ENCODE measurements around the gene B3GNT8. TPM values are rescaled to one million over a fixed set of nuclear protein-coding genes. Genes with fewer than 3 reads are reported as not detected.

Gene B3GNT8
- total and polyA plus RNA-seq, 9 of the 15 experiments (the other 6 are each of a cell fraction or from before 2014, with no cell fraction given) = 0.11 to 2.9 (median 0.65) TPM; not detected in 2

- TF ChIP-seq SIN3A (IDR thresholded peaks at IDR 0.05; ENCODE audit: borderline replicate concordance in 2 of 2, control insufficient read depth in 1 of 2, low read depth in 2 of 2, low read length in 2 of 2) (no peak), SMARCA5 (IDR thresholded peaks at IDR 0.05) (peak; percentile 74; the same call in 1 of the 2 replicates), IFI16 (CRISPR knock-in tag; IDR thresholded peaks at IDR 0.05) (no peak), GTF2A2 (tag; IDR thresholded peaks at IDR 0.05) (no peak), BMI1 (IDR thresholded peaks at IDR 0.05; ENCODE audit: low read length) (no peak), GABPA (tag; conservative IDR thresholded peaks at IDR 0.05; ENCODE audit: low read depth) (no peak), GABPB1 (CRISPR knock-in tag; IDR thresholded peaks at IDR 0.05) (peak; percentile 28; the same call in 1 of the 2 replicates), ZNF507 (tag; conservative IDR thresholded peaks at IDR 0.05) (no peak), ZNF24 (IDR thresholded peaks at IDR 0.05) (no peak), RBM34 (IDR thresholded peaks at IDR 0.05; ENCODE audit: borderline replicate concordance, insufficient read depth, low read length) (no peak), ELK1 (CRISPR knock-in tag; IDR thresholded peaks at IDR 0.05) (no peak), SMARCC2 (IDR thresholded peaks at IDR 0.05; ENCODE audit: low read depth) (peak; percentile 36; the same call in 1 of the 2 replicates), SAFB2 (IDR thresholded peaks at IDR 0.05; ENCODE audit: borderline replicate concordance, low read depth, low read length, severe bottlenecking) (no peak), ZMIZ1 (IDR thresholded peaks at IDR 0.05; ENCODE audit: low read depth in 2 of 2, low read length in 2 of 2) (no peak), PKNOX1 (IDR thresholded peaks at IDR 0.05) (peak; percentile 32), SREBF1 (IDR thresholded peaks at IDR 0.05; ENCODE audit: borderline replicate concordance, low read depth, low read length) (no peak), OTX1 (CRISPR knock-in tag; IDR thresholded peaks at IDR 0.05) (peak; percentile 96), NR2C1 (IDR thresholded peaks at IDR 0.05) (no peak), NR2C1 (tag; IDR thresholded peaks at IDR 0.05) (no peak), MCM3 (IDR thresholded peaks at IDR 0.05) (no peak)
- TF ChIP-seq, protein P1, sequence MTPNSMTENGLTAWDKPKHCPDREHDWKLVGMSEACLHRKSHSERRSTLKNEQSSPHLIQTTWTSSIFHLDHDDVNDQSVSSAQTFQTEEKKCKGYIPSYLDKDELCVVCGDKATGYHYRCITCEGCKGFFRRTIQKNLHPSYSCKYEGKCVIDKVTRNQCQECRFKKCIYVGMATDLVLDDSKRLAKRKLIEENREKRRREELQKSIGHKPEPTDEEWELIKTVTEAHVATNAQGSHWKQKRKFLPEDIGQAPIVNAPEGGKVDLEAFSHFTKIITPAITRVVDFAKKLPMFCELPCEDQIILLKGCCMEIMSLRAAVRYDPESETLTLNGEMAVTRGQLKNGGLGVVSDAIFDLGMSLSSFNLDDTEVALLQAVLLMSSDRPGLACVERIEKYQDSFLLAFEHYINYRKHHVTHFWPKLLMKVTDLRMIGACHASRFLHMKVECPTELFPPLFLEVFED (CRISPR knock-in tag; conservative IDR thresholded peaks at IDR 0.05) = peak; percentile 97
Measured at GRCh38 chr19:41427647-41428480, 690 bp upstream of the B3GNT8 start (continued).

Data from K562 (cell line).